Astrocyte (in vitro differentiated cells and primary cell): ENCODE results near the gene TUBB. TPM values are rescaled to one million over a fixed set of nuclear protein-coding genes. Genes with fewer than 3 reads are reported as not detected.

Experiments used
- DNase-seq: peaks from one replicate; pipeline ENCODE4 v3.0.0-alpha.2; 2010; ENCODE audit warnings: low read depth
- FAIRE-seq: peaks from 2 replicates; lab custom pipeline; 2011; peaks lifted over from hg19 to GRCh38; lab: Jason Lieb, UNC
- H2AFZ ChIP-seq: 2 replicates; pipeline ENCODE4 v1.6.0; 2012; ENCODE audit warnings: low read depth, low read length, inconsistent platforms
- H3K27ac ChIP-seq: 2 replicates; pipeline ENCODE4 v1.5.1; 2011; ENCODE audit warnings: low read depth, low read length, inconsistent platforms
- H3K27me3 ChIP-seq: 2 replicates; pipeline ENCODE4 v1.6.0; 2011; ENCODE audit warnings: low read length, inconsistent platforms; ENCODE audit not compliant: insufficient read depth
- H3K36me3 ChIP-seq: 2 replicates; pipeline ENCODE4 v1.5.1; 2011; ENCODE audit warnings: low read length, inconsistent platforms; ENCODE audit not compliant: insufficient read depth
- H3K4me1 ChIP-seq: 2 replicates; pipeline ENCODE4 v1.5.1; 2011; ENCODE audit warnings: low read length, inconsistent platforms; ENCODE audit not compliant: insufficient read depth
- H3K4me2 ChIP-seq: 2 replicates; pipeline ENCODE4 v1.6.0; 2012; ENCODE audit warnings: low read length, inconsistent platforms
- H3K4me3 ChIP-seq: 2 replicates; pipeline ENCODE4 v1.5.1; 2011; ENCODE audit warnings: low read depth, mild to moderate bottlenecking, low read length, inconsistent platforms; ENCODE audit not compliant: insufficient read depth
- H3K79me2 ChIP-seq: 2 replicates; pipeline ENCODE4 v1.6.0; 2012; ENCODE audit warnings: mild to moderate bottlenecking, low read length, inconsistent platforms; ENCODE audit not compliant: insufficient read depth
- H3K9ac ChIP-seq: 2 replicates; pipeline ENCODE4 v1.6.0; 2012; ENCODE audit warnings: mild to moderate bottlenecking, low read length, inconsistent platforms
- H3K9me3 ChIP-seq: 2 replicates; pipeline ENCODE4 v1.5.1; 2012; ENCODE audit warnings: low read depth, mild to moderate bottlenecking, low read length, inconsistent platforms; ENCODE audit not compliant: insufficient read depth
- H4K20me1 ChIP-seq: 2 replicates; pipeline ENCODE4 v1.6.0; 2012; ENCODE audit warnings: low read length, inconsistent platforms; ENCODE audit not compliant: insufficient read depth
- H3K27ac Mint-ChIP-seq: one replicate; pipeline ENCODE4 v1.8.0; 2021; ENCODE audit warnings: mild to moderate bottlenecking, mixed read lengths; ENCODE audit not compliant: unreplicated experiment
- H3K27me3 Mint-ChIP-seq: one replicate; pipeline ENCODE4 v1.8.0; 2021; ENCODE audit warnings: low read depth, mixed read lengths; ENCODE audit not compliant: unreplicated experiment
- H3K36me3 Mint-ChIP-seq: one replicate; pipeline ENCODE4 v1.8.0; 2021; ENCODE audit warnings: low read depth, mixed read lengths; ENCODE audit not compliant: unreplicated experiment
- H3K4me1 Mint-ChIP-seq: one replicate; pipeline ENCODE4 v1.8.0; 2021; ENCODE audit warnings: low read depth, mixed read lengths; ENCODE audit not compliant: unreplicated experiment
- H3K4me3 Mint-ChIP-seq: one replicate; pipeline ENCODE4 v1.8.0; 2021; ENCODE audit warnings: mild to moderate bottlenecking, moderate library complexity, mixed read lengths; ENCODE audit not compliant: unreplicated experiment
- H3K9me3 Mint-ChIP-seq: one replicate; pipeline ENCODE4 v1.8.0; 2021; ENCODE audit warnings: mild to moderate bottlenecking, mixed read lengths; ENCODE audit not compliant: unreplicated experiment
- EZH2 ChIP-seq: IDR thresholded peaks from 2 replicates; pipeline ENCODE4 v1.6.1; 2012; ENCODE audit warnings: mild to moderate bottlenecking, low read length, inconsistent platforms; ENCODE audit not compliant: insufficient read depth
- total RNA-seq: library from RNA; stranded (reverse); gene quantifications from 2 replicates; pipeline ENCODE4 v1.2.1, GENCODE V29; 2021
- TF ChIP-seq, protein P1 (sequence below): IDR thresholded peaks from 2 replicates; pipeline ENCODE4 v1.5.1; 2011; ENCODE audit warnings: low read depth, mild to moderate bottlenecking, inconsistent platforms, low read length, moderate library complexity; ENCODE audit not compliant: insufficient read depth

TUBB gene
- total RNA-seq, 1 donor from 2014 or later, result 887 TPM

DNA sequence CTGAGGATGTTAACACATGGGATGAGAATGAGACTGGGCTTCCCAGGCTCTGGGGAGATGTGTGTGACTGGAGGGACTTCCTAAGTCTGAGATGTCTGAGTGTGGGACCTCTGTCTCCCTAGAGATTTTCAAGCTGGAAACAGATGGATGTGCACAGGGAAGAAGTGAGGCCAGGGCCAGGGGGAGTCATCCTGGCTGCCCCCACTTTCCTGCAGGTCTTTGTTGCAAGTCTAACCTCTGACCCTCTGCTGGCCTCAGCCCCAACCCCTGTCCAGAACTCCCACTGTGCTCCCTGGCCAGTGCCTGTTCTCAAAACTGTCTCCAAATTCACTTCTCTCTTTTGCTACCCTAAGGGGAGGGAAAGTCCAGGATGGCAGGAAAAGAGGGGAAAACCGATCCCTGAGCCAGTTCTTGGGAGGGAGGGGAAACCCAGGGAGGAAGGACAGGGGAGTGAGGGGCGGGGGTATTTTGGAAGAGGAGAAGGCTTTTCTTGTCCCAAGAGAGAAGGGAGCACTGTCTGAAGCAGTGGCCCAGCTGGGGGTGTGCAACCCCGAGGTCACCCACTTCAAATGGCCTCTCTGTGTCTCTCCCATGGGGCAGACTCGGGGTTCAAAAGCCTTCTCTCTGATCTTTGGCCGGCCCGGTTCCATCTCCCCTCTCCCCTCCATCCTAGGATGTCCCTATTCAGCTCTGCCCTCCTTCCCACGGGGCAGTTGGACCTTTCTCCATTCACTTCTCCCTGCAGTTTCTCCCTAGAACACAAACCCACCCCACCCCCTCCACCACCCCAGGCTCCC is 36.8 kb upstream of the TUBB start:
- peaks cover 47% of the 10 kb centered on the region for H3K4me1 ChIP-seq
- Mint-ChIP-seq H3K36me3 (peaks cover 24% of the 10 kb centered on the region), H3K4me3 (peak overlapping the region; percentile 98), H3K27me3 (no peaks in the 10 kb centered on the region), H3K4me1 (peaks cover 29% of the 10 kb centered on the region), H3K9me3 (no peaks in the 10 kb centered on the region), H3K27ac (peak overlapping the region; percentile 99)
- H3K9ac ChIP-seq, result peak overlapping the region; percentile 98
- H2AFZ ChIP-seq, result no peak overlapping the region
- FAIRE-seq (no peak), DNase-seq (no peak)
- TF ChIP-seq, protein P1, sequence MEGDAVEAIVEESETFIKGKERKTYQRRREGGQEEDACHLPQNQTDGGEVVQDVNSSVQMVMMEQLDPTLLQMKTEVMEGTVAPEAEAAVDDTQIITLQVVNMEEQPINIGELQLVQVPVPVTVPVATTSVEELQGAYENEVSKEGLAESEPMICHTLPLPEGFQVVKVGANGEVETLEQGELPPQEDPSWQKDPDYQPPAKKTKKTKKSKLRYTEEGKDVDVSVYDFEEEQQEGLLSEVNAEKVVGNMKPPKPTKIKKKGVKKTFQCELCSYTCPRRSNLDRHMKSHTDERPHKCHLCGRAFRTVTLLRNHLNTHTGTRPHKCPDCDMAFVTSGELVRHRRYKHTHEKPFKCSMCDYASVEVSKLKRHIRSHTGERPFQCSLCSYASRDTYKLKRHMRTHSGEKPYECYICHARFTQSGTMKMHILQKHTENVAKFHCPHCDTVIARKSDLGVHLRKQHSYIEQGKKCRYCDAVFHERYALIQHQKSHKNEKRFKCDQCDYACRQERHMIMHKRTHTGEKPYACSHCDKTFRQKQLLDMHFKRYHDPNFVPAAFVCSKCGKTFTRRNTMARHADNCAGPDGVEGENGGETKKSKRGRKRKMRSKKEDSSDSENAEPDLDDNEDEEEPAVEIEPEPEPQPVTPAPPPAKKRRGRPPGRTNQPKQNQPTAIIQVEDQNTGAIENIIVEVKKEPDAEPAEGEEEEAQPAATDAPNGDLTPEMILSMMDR, result no peak
- TF ChIP-seq EZH2, result no peak
- no peaks in the 10 kb centered on the region for H3K9me3 ChIP-seq
- peak overlapping the region; percentile 87 for H3K4me3 ChIP-seq
- H4K20me1 ChIP-seq, result peaks cover 77% of the 10 kb centered on the region
- H3K27me3 ChIP-seq, result no peaks in the 10 kb centered on the region
- peak overlapping the region; percentile 100 for H3K4me2 ChIP-seq
- H3K27ac ChIP-seq, result peak overlapping the region; percentile 81
- H3K36me3 ChIP-seq, result peaks cover 18% of the 10 kb centered on the region
- peaks cover 96% of the 10 kb centered on the region for H3K79me2 ChIP-seq

DNA sequence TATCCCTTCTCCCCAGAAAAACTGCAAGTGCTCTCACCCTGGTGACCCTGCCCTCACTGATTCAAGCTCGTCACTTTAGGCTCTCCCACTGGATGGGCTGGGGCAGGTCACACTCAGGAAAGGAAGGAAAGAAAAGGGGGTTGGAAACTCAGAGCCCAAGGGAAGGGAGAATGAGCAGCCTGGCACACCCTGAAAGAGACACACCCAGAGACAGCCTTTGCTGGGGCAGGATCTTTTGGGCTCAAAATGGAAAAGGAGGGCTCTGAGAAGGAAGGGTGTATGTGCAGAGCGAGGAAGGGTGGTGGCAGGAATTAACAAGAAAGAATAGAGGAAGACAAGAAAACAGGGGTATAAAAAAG is 36.2 kb upstream of the TUBB start:
- Mint-ChIP-seq H3K36me3 (peaks cover 24% of the 10 kb centered on the region), H3K4me1 (peaks cover 28% of the 10 kb centered on the region), H3K27ac (peak overlapping the region; percentile 99), H3K9me3 (peaks cover under 1% of the 10 kb centered on the region), H3K27me3 (no peaks in the 10 kb centered on the region), H3K4me3 (peak overlapping the region; percentile 98)
- H3K27me3 ChIP-seq, result no peaks in the 10 kb centered on the region
- no peak for TF ChIP-seq EZH2
- TF ChIP-seq, protein P1, result no peak
- H3K4me3 ChIP-seq, result peak overlapping the region; percentile 87
- peaks cover 72% of the 10 kb centered on the region for H4K20me1 ChIP-seq
- peaks cover 14% of the 10 kb centered on the region for H3K36me3 ChIP-seq
- H3K79me2 ChIP-seq, result peaks cover 97% of the 10 kb centered on the region
- H3K27ac ChIP-seq, result peak overlapping the region; percentile 81
- peak overlapping the region; percentile 100 for H3K4me2 ChIP-seq
- no peak for FAIRE-seq
- peaks cover 52% of the 10 kb centered on the region for H3K4me1 ChIP-seq
- DNase-seq, result no peak
- H3K9me3 ChIP-seq, result no peaks in the 10 kb centered on the region
- peak overlapping the region; percentile 98 for H3K9ac ChIP-seq
- H2AFZ ChIP-seq, result no peak overlapping the region
